SK-N-SH (cell line): ENCODE results near the gene FCHO1. TPM values are rescaled to one million over a fixed set of nuclear protein-coding genes. Genes with fewer than 3 reads are reported as not detected.

Source experiments
- CTCF ChIA-PET: fragments of 300-600, 350-600 bp; formaldehyde crosslinking; extraction: SDS; loops from one replicate; lab custom pipeline; 2021; lab: Yijun Ruan, JAX
- POLR2A ChIA-PET: fragments of 350-600 bp; sonication (Branson Sonifier 250); formaldehyde crosslinking; extraction: SDS; loops from one replicate; lab custom pipeline; 2020; ENCODE audit warnings: antibody characterized with exemption, inconsistent platforms; lab: Yijun Ruan, JAX
- DNase-seq: peaks from one replicate; pipeline ENCODE4 v3.0.0; 2012
- H2AFZ ChIP-seq: fragments of 200-600 bp; sonication (generic); 2 replicates; pipeline ENCODE4 v1.8.1; 2016; ENCODE audit warnings: antibody characterized with exemption, mild to moderate bottlenecking, low read depth
- H3F3A ChIP-seq: fragments of 200-600 bp; sonication (generic); replicated peaks from 2 replicates; pipeline ENCODE3; 2016; ENCODE audit warnings: antibody characterized with exemption, mild to moderate bottlenecking; ENCODE audit not compliant: insufficient read depth
- H3K27ac ChIP-seq, 2 experiments: fragments of 200-500 bp in 1 of 2; fragments of 200-600 bp in 1 of 2; sonication (Bioruptor generic) in 1 of 2; sonication (generic), shearing (Covaris generic) in 1 of 2; 2 replicates each; pipeline versions ENCODE4 v1.5.1 to v1.6.1; 2014 to 2016; ENCODE audit warnings: low read depth in 2 of 2, inconsistent platforms in 1 of 2, low read length in 1 of 2, mild to moderate bottlenecking in 1 of 2, mixed read lengths in 1 of 2
- H3K27me3 ChIP-seq: fragments of 200-600 bp; sonication (generic), shearing (Covaris generic); 2 replicates; pipeline ENCODE4 v1.6.1; 2016; ENCODE audit warnings: mixed run types; ENCODE audit not compliant: insufficient read depth
- H3K36me3 ChIP-seq, 2 experiments: fragments of 200-500 bp in 1 of 2; fragments of 200-600 bp in 1 of 2; sonication (Bioruptor generic) in 1 of 2; sonication (generic) in 1 of 2; replicated peaks in 1 of 2; 2 replicates each; pipeline versions ENCODE3 to v1.5.1; 2014 to 2016; ENCODE audit warnings: low read length in 1 of 2, mild to moderate bottlenecking in 1 of 2; ENCODE audit not compliant: insufficient read depth in 2 of 2, control insufficient read depth in 1 of 2
- H3K4me1 ChIP-seq, 2 experiments: fragments of 200-500 bp in 1 of 2; fragments of 200-600 bp in 1 of 2; sonication (Bioruptor generic) in 1 of 2; sonication (generic), shearing (Covaris generic) in 1 of 2; 2 replicates each; pipeline versions ENCODE4 v1.5.1 to v1.6.1; 2014 to 2016; ENCODE audit warnings: low read depth in 1 of 2, low read length in 1 of 2, mixed run types in 1 of 2; ENCODE audit not compliant: insufficient read depth in 2 of 2, control insufficient read depth in 1 of 2
- H3K4me2 ChIP-seq: fragments of 200-600 bp; sonication (generic), shearing (Covaris generic); 2 replicates; pipeline ENCODE4 v1.6.1; 2017; ENCODE audit warnings: mixed run types
- H3K4me3 ChIP-seq, 2 experiments: fragments of 200-500 bp in 1 of 2; fragments of 200-600 bp in 1 of 2; sonication (Bioruptor generic) in 1 of 2; sonication (generic), shearing (Covaris generic) in 1 of 2; 2 replicates each; pipeline versions ENCODE4 v1.5.1 to v1.8.1; 2014 to 2016; ENCODE audit warnings: low read depth in 2 of 2, inconsistent platforms in 1 of 2, low read length in 1 of 2, mild to moderate bottlenecking in 1 of 2, mixed read lengths in 1 of 2, moderate library complexity in 1 of 2
- H3K79me2 ChIP-seq: fragments of 200-600 bp; sonication (generic); 2 replicates; pipeline ENCODE4 v1.8.1; 2017; ENCODE audit warnings: mild to moderate bottlenecking; ENCODE audit not compliant: insufficient read depth
- H3K9ac ChIP-seq: fragments of 200-600 bp; sonication (generic); 2 replicates; pipeline ENCODE4 v1.6.1; 2017; ENCODE audit warnings: mixed run types
- H3K9me2 ChIP-seq: fragments of 200-600 bp; sonication (generic); 2 replicates; pipeline ENCODE4 v1.6.1; 2017; ENCODE audit warnings: mixed run types
- H3K9me3 ChIP-seq: fragments of 200-600 bp; sonication (generic); 2 replicates; pipeline ENCODE4 v1.6.1; 2017; ENCODE audit warnings: mixed run types, mild to moderate bottlenecking, moderate library complexity
- H4K20me1 ChIP-seq: fragments of 200-600 bp; sonication (generic); 2 replicates; pipeline ENCODE4 v1.6.1; 2017; ENCODE audit warnings: mild to moderate bottlenecking, mixed run types; ENCODE audit not compliant: insufficient read depth
- CTCF ChIP-seq: fragments of 200-600 bp; sonication (generic); IDR thresholded peaks from 2 replicates; pipeline ENCODE4 v1.6.1; 2017; ENCODE audit warnings: antibody characterized with exemption, mild to moderate bottlenecking, moderate library complexity
- ELF1 ChIP-seq: IDR thresholded peaks from 2 replicates; pipeline ENCODE4 v1.4.0; 2012
- EP300 ChIP-seq, 2 experiments: IDR thresholded peaks; 2 replicates each; pipeline versions ENCODE4 v1.4.0 to v1.6.1; 2012; ENCODE audit warnings: borderline replicate concordance in 1 of 2, low read depth in 1 of 2, low read length in 1 of 2
- EZH2phosphoT487 ChIP-seq: fragments of 200-600 bp; sonication (generic); IDR thresholded peaks from 2 replicates; pipeline ENCODE4 v1.6.1; 2017; ENCODE audit warnings: low read depth, mixed run types, mild to moderate bottlenecking, antibody characterized with exemption, moderate library complexity, borderline replicate concordance
- FOXM1 ChIP-seq: IDR thresholded peaks from 2 replicates; pipeline ENCODE4 v1.4.0; 2012; ENCODE audit warnings: low read depth, mild to moderate bottlenecking
- GABPA ChIP-seq: IDR thresholded peaks from 2 replicates; pipeline ENCODE4 v1.4.0; 2012; ENCODE audit warnings: low read depth, mild to moderate bottlenecking
- GATA2 ChIP-seq: sonication (generic); formaldehyde crosslinking; IDR thresholded peaks from 2 replicates; pipeline ENCODE4 v1.5.0; 2020; ENCODE audit warnings: mild to moderate bottlenecking, missing genetic modification reagents
- IRF3 ChIP-seq: fragments of 150-350 bp; IDR thresholded peaks from 2 replicates; pipeline ENCODE4 v1.6.1; 2016; ENCODE audit warnings: mild to moderate bottlenecking, low read depth, low read length
- MAX ChIP-seq: IDR thresholded peaks from 2 replicates; pipeline ENCODE4 v1.4.0; 2012; ENCODE audit warnings: low read depth
- MEF2A ChIP-seq: IDR thresholded peaks from 2 replicates; pipeline ENCODE4 v1.4.0; 2012; ENCODE audit warnings: low read depth, borderline replicate concordance
- NFIC ChIP-seq: IDR thresholded peaks from 2 replicates; pipeline ENCODE4 v1.4.0; 2012; ENCODE audit warnings: borderline replicate concordance
- NRF1 ChIP-seq: IDR thresholded peaks from 2 replicates; pipeline ENCODE4 v1.6.1; 2012; ENCODE audit warnings: low read depth, mild to moderate bottlenecking, low read length
- POLR2AphosphoS5 ChIP-seq: IDR thresholded peaks from 2 replicates; pipeline ENCODE4 v1.6.1; 2012; ENCODE audit warnings: low read depth, low read length
- RCOR1 ChIP-seq: fragments of 150-350 bp; IDR thresholded peaks from 2 replicates; pipeline ENCODE4 v1.6.1; 2017; ENCODE audit warnings: antibody characterized with exemption, low read length
- REST ChIP-seq: IDR thresholded peaks from 2 replicates; pipeline ENCODE4 v1.6.1; 2012; ENCODE audit warnings: mild to moderate bottlenecking, low read depth, low read length, moderate library complexity
- TCF12 ChIP-seq: IDR thresholded peaks from 2 replicates; pipeline ENCODE4 v1.4.0; 2012
- ZBTB33 ChIP-seq: IDR thresholded peaks from 2 replicates; pipeline ENCODE4 v1.4.0; 2012; ENCODE audit warnings: low read depth, borderline replicate concordance
- WGBS: methylation state at CpG from one replicate; pipeline ENCODE4 v1.1.6; 2017; ENCODE audit warnings: low lambda C conversion rate; 5-methylcytosine and 5-hydroxymethylcytosine counted together
- polyA plus RNA-seq, 3 experiments: library from polyadenylated mRNA; depleted of rRNA; stranded (reverse); fragments of >200 nt; gene quantifications; 2 replicates each; pipeline ENCODE4 v1.2.3, GENCODE V29; 2012

Gene FCHO1
- polyA plus RNA-seq, 1 of the 3 experiments (the other 2 are of a cell fraction) = 0.71 TPM

- H3K9ac ChIP-seq = no peak overlapping the region
- no peak for TF ChIP-seq NFIC
- H3K36me3 ChIP-seq = no peaks in the 10 kb centered on the region
- H3K27ac ChIP-seq = no peak overlapping the region
- no peaks in the 10 kb centered on the region for H3K9me2 ChIP-seq
- CTCF ChIA-PET = no interaction called here
- H3K27me3 ChIP-seq = no peaks in the 10 kb centered on the region
- WGBS = 76% methylated on average over 8 of the region's 13 CpGs
- H3K4me1 ChIP-seq = peaks cover 0 to 6% of the 10 kb centered on the region in 2 experiments; a peak in 1 of 4 replicates
- POLR2A ChIA-PET = no interaction called here
- no peak overlapping the region for H2AFZ ChIP-seq
- H3K4me3 ChIP-seq = no peak overlapping the region
- no peak overlapping the region for H3K4me2 ChIP-seq
- peaks cover 3% of the 10 kb centered on the region for H3F3A ChIP-seq
- no peaks in the 10 kb centered on the region for H3K9me3 ChIP-seq
- DNase-seq = no peak
- no peaks in the 10 kb centered on the region for H4K20me1 ChIP-seq
- no peaks in the 10 kb centered on the region for H3K79me2 ChIP-seq
These were observed 75.3 kb downstream of the FCHO1 start for GRCh38 chr19:17826508-17827056.

DNA sequence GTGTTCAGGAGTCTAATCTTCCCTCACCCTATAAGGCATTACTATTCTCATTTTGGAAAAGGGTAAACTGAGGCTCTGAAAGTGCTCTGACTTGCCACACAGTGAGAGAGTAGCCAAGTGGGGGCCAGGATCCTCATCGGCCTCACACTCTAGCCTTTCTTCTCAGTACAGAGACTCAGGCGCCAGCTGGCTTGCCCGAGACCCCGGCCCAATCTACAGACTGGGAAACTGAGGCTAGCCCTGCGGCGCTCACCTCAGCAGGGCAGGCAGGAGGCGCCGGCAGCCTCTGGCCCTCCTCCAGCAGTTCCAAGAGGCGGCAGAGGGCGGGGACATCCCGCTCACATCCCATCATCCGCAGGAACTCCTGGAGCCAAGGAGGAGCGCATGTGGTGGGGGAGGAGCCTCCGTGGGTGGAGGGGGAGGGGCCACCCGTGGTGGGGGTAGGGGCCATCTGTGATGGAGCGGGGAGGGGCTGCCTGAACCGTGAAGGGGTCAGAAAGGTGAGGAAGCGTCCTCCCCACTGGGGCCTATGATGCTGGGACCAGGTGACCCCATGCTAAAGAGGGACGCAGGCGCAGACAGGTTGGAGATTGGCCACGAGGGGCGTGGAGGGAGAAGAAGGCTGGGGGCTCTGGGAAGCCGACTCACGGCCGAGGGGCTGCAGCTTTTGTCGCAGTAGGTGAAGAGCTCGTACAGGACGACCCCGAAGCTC lies 78.7 kb downstream of the FCHO1 start:
- H4K20me1 ChIP-seq = no peaks in the 10 kb centered on the region
- H2AFZ ChIP-seq = peak overlapping the region; percentile 98
- H3F3A ChIP-seq = peaks cover 3% of the 10 kb centered on the region
- WGBS = 3% methylated on average over 21 of the region's 29 CpGs
- peak overlapping the region; percentile 54 to 93 for H3K27ac ChIP-seq
- no peaks in the 10 kb centered on the region for H3K79me2 ChIP-seq
- H3K4me2 ChIP-seq = peak overlapping the region; percentile 85
- ChIA-PET CTCF (interaction anchor here (1.0 to 1.5 kb wide), 3 partner anchors 29 to 126 kb away, joined by 3 read pairs; partner anchors contain the start of gene CCDC124), POLR2A (interaction anchor here (0.6 to 1.2 kb wide), 5 partner anchors 12 to 119 kb away, joined by 3 to 6 read pairs (median 5); partner anchors contain the start of genes JAK3 and RPL18A)
- peaks cover 0 to 8% of the 10 kb centered on the region in 2 experiments; a peak in 1 of 4 replicates for H3K4me1 ChIP-seq
- H3K27me3 ChIP-seq = no peaks in the 10 kb centered on the region
- no peaks in the 10 kb centered on the region for H3K36me3 ChIP-seq
- peak; percentile 96 for DNase-seq
- no peaks in the 10 kb centered on the region for H3K9me3 ChIP-seq
- peak overlapping the region; percentile 34 for H3K9ac ChIP-seq
- no peaks in the 10 kb centered on the region for H3K9me2 ChIP-seq
- H3K4me3 ChIP-seq = peak overlapping the region; percentile 51 to 81
- TF ChIP-seq RCOR1 (no peak; the same call in 1 of the 2 replicates), REST (no peak), IRF3 (no peak), TCF12 (no peak), MAX (no peak), GATA2 (CRISPR knock-in tag) (no peak), ZBTB33 (no peak), CTCF (peak; percentile 16; the same call in 1 of the 2 replicates), EP300 (IDR thresholded peaks at IDR 0.05; ENCODE audit: borderline replicate concordance in 1 of 2, low read depth in 1 of 2, low read length in 1 of 2) (no peak; a peak in 1 of 4 replicates), ELF1 (no peak), GABPA (no peak), NRF1 (peak; percentile 42; the same call in 1 of the 2 replicates), EZH2phosphoT487 (no peak), MEF2A (no peak), POLR2AphosphoS5 (no peak), FOXM1 (no peak)
